Brain microvascular endothelial cell (primary cell): ENCODE results near the gene CACNB2.

ENCODE experiments used
- DNase-seq: peaks from one replicate; pipeline ENCODE4 v3.0.0-alpha.2; 2020
- H3K27ac ChIP-seq: fragments of 250-450 bp; sonication (Bioruptor Pico); 2 replicates; pipeline ENCODE4 v1.5.1; 2020; ENCODE audit warnings: mild to moderate bottlenecking, moderate library complexity
- H3K27me3 ChIP-seq: fragments of 250-450 bp; sonication (Bioruptor Pico); replicated peaks from 2 replicates; pipeline ENCODE4 v1.5.1; 2020; ENCODE audit warnings: mild to moderate bottlenecking
- H3K36me3 ChIP-seq: fragments of 250-450 bp; sonication (Bioruptor Pico); replicated peaks from 2 replicates; pipeline ENCODE4 v1.5.1; 2020; ENCODE audit warnings: mild to moderate bottlenecking
- H3K4me3 ChIP-seq: 2 replicates; pipeline ENCODE4 v1.5.1; 2011; ENCODE audit warnings: low read depth, mild to moderate bottlenecking, control low read depth, low read length, moderate library complexity
- CTCF ChIP-seq: IDR thresholded peaks from 2 replicates; pipeline ENCODE4 v1.5.1; 2011; ENCODE audit warnings: low read depth, mild to moderate bottlenecking, moderate library complexity, low read length, control low read depth, inconsistent platforms; ENCODE audit errors: missing control alignments
- in situ Hi-C: cut with HindIII; loops from 2 replicates; pipeline ENCODE4 v1.10.0; 2017; ENCODE audit warnings: low sequenced_read_pairs, low pct_ligation_motif_present

The CACNB2 gene

GRCh38 chr10:18424200-18424599, 284.0 kb downstream of the CACNB2 start:
- H3K27me3 ChIP-seq, result no peaks in the 10 kb centered on the region
- no peak for TF ChIP-seq CTCF
- no peak for DNase-seq
- H3K27ac ChIP-seq, result no peak overlapping the region
- H3K4me3 ChIP-seq, result no peak overlapping the region
- no peaks in the 10 kb centered on the region for H3K36me3 ChIP-seq
- in situ Hi-C loops, result no loop called here

- no peak for DNase-seq
- Histone ChIP-seq H3K36me3 (no peaks in the 10 kb centered on the region), H3K27me3 (no peaks in the 10 kb centered on the region), H3K27ac (no peak overlapping the region), H3K4me3 (no peak overlapping the region)
- in situ Hi-C loops, result no loop called here
- no peak for TF ChIP-seq CTCF
Observed at GRCh38 chr10:18429335-18429734, 289.1 kb downstream of the CACNB2 start.

- no peak overlapping the region for H3K27ac ChIP-seq
- no peaks in the 10 kb centered on the region for H3K27me3 ChIP-seq
- in situ Hi-C loops, result no loop called here
- DNase-seq, result no peak
- TF ChIP-seq CTCF, result no peak
- no peak overlapping the region for H3K4me3 ChIP-seq
- no peaks in the 10 kb centered on the region for H3K36me3 ChIP-seq
Observed at GRCh38 chr10:18436902-18437301, 296.7 kb downstream of the CACNB2 start.

- no peak for TF ChIP-seq CTCF
- Histone ChIP-seq H3K36me3 (no peaks in the 10 kb centered on the region), H3K27me3 (no peaks in the 10 kb centered on the region), H3K27ac (no peak overlapping the region), H3K4me3 (no peak overlapping the region)
- in situ Hi-C loops, result no loop called here
- peak; percentile 8 for DNase-seq
Observed at GRCh38 chr10:18437486-18437885, 297.3 kb downstream of the CACNB2 start.

- in situ Hi-C loops, result no loop called here
- H3K36me3 ChIP-seq, result no peaks in the 10 kb centered on the region
Observed at GRCh38 chr10:18438361-18439126, 298.3 kb downstream of the CACNB2 start.

More at GRCh38 chr10:18438361-18439126, 298.3 kb downstream of the CACNB2 start:
- Histone ChIP-seq H3K4me3 (no peak overlapping the region), H3K27ac (no peak overlapping the region), H3K27me3 (no peaks in the 10 kb centered on the region)
- TF ChIP-seq CTCF, result no peak
- DNase-seq, result no peak
